Skin of body (tissue), 2 donors: ENCODE measurements around the gene GPR55. TPM values are rescaled to one million over a fixed set of nuclear protein-coding genes. Genes with fewer than 3 reads are reported as not detected.

ENCODE experiments used
- DNase-seq: peaks from one replicate; lab custom pipeline; 2025; lab: John Stamatoyannopoulos, UW
- total RNA-seq: library from RNA; depleted of rRNA; stranded (reverse); fragments of >200 nt; gene quantifications from one replicate; pipeline ENCODE4 v1.2.3, GENCODE V29; 2014

Gene GPR55
- total RNA-seq, 1 donor from 2014 or later: not detected

- DNase-seq: peak; percentile 20
These were observed 39.4 kb downstream of the GPR55 start for GRCh38 chr2:230885463-230886130.

- DNase-seq: no peak
These were observed 43.2 kb downstream of the GPR55 start for GRCh38 chr2:230881840-230882239.

GRCh38 chr2:230879891-230880290 lies 45.2 kb downstream of the GPR55 start:
- DNase-seq: no peak

GRCh38 chr2:230879271-230879882 lies 45.7 kb downstream of the GPR55 start:
- no peak for DNase-seq

- no peak for DNase-seq
These were observed 46.3 kb downstream of the GPR55 start for GRCh38 chr2:230878599-230879188.

- DNase-seq: no peak
These were observed 47.1 kb downstream of the GPR55 start for GRCh38 chr2:230877759-230878598.

- DNase-seq: no peak
These were observed 47.8 kb downstream of the GPR55 start for GRCh38 chr2:230877116-230877758.

GRCh38 chr2:230875347-230876315 lies 49.4 kb downstream of the GPR55 start:
- DNase-seq: no peak

- no peak for DNase-seq
These were observed 50.2 kb downstream of the GPR55 start for GRCh38 chr2:230874876-230875275.

GRCh38 chr2:230874456-230874855 lies 50.6 kb downstream of the GPR55 start:
- DNase-seq: no peak

- DNase-seq: no peak
These were observed 51.2 kb downstream of the GPR55 start for GRCh38 chr2:230873661-230874401.

GRCh38 chr2:230872968-230873660 lies 51.9 kb downstream of the GPR55 start:
- DNase-seq: no peak

GRCh38 chr2:230872151-230872967 lies 52.7 kb downstream of the GPR55 start:
- no peak for DNase-seq

- DNase-seq: no peak
These were observed 53.5 kb downstream of the GPR55 start for GRCh38 chr2:230871361-230872150.

GRCh38 chr2:230870544-230871360 lies 54.3 kb downstream of the GPR55 start:
- DNase-seq: peak; percentile 34

GRCh38 chr2:230869914-230870543 lies 55.0 kb downstream of the GPR55 start:
- DNase-seq: no peak
